GM19023 (cell line): ENCODE results near the gene PLK5.
"Not testable (repeated sequence)": the region's sequence is repeated elsewhere in the genome, so short reads cannot be mapped to it uniquely, and the experiment has no call there.

Experiments
- ATAC-seq: cut with Tn5 transposase; IDR thresholded peaks from one replicate; pipeline ENCODE4 v1.9.1; 2021; ENCODE audit warnings: mild to moderate bottlenecking, moderate library complexity; ENCODE audit not compliant: unreplicated experiment

PLK5 gene

GRCh38 chr19:1523412-1524286 is at the start of gene PLK5:
TSS of gene PLK5 (plus strand) at chr19:1524077. CDS start at chr19:1526997, 2,920 bp downstream.
- no peak for ATAC-seq

- no peak for ATAC-seq
Observed at GRCh38 chr19:1474765-1475351, 49.0 kb upstream of the PLK5 start.

- ATAC-seq, result no peak
Observed at GRCh38 chr19:1475751-1476437, 48.0 kb upstream of the PLK5 start.

- not testable (repeated sequence) for ATAC-seq
Observed at GRCh38 chr19:1477056-1477455, 46.8 kb upstream of the PLK5 start.

- ATAC-seq, result peak; percentile 84
Observed at GRCh38 chr19:1478934-1479707, 44.8 kb upstream of the PLK5 start, which contains the start of gene C19orf25. TSS of gene C19orf25 (minus strand) at chr19:1479215. CDS start at chr19:1478903, 312 bp downstream.

GRCh38 chr19:1481224-1481892 is 42.5 kb upstream of the PLK5 start:
- no peak for ATAC-seq

- no peak for ATAC-seq
Observed at GRCh38 chr19:1481893-1482360, 42.0 kb upstream of the PLK5 start.

- ATAC-seq, result no peak
Observed at GRCh38 chr19:1482361-1483130, 41.3 kb upstream of the PLK5 start.

GRCh38 chr19:1483131-1483978 is 40.5 kb upstream of the PLK5 start:
- ATAC-seq, result no peak

GRCh38 chr19:1483979-1484428 is 39.9 kb upstream of the PLK5 start:
- no peak for ATAC-seq

GRCh38 chr19:1486720-1487575 is 36.9 kb upstream of the PLK5 start:
- ATAC-seq, result no peak

- no peak for ATAC-seq
Observed at GRCh38 chr19:1487576-1488281, 36.1 kb upstream of the PLK5 start.

- no peak for ATAC-seq
Observed at GRCh38 chr19:1488282-1488601, 35.6 kb upstream of the PLK5 start.

- no peak for ATAC-seq
Observed at GRCh38 chr19:1489463-1490310, 34.2 kb upstream of the PLK5 start.

GRCh38 chr19:1490311-1491113 is 33.4 kb upstream of the PLK5 start, which contains the start of gene PCSK4:
TSS of gene PCSK4 (minus strand) at chr19:1490350. CDS start at chr19:1490346, 4 bp downstream.
- peak; percentile 78 for ATAC-seq
